SU-DHL-6 (cell line): Measurements from ENCODE around the gene GPR137.

ENCODE experiments used
- H2AFZ ChIP-seq: fragments of 200-600 bp; sonication (generic); 2 replicates; pipeline ENCODE4 v1.6.1; 2014; ENCODE audit warnings: low read depth, mild to moderate bottlenecking, moderate library complexity, mixed read lengths, antibody characterized with exemption, low read length; ENCODE audit not compliant: severe bottlenecking
- H3F3A ChIP-seq: fragments of 200-600 bp; shearing (Covaris generic); 2 replicates; pipeline ENCODE4 v1.6.0; 2016; ENCODE audit warnings: antibody characterized with exemption, mild to moderate bottlenecking; ENCODE audit not compliant: insufficient read depth
- H3K27ac ChIP-seq: fragments of 200-600 bp; sonication (generic); 2 replicates; pipeline ENCODE4 v1.5.1; 2016; ENCODE audit warnings: low read depth, mild to moderate bottlenecking, low read length, moderate library complexity, mixed read lengths
- H3K27me3 ChIP-seq: fragments of 200-600 bp; sonication (generic), shearing (Covaris generic); 2 replicates; pipeline ENCODE4 v1.6.0; 2014; ENCODE audit warnings: mild to moderate bottlenecking, low read length
- H3K36me3 ChIP-seq: fragments of 200-600 bp; sonication (generic); 2 replicates; pipeline ENCODE4 v1.6.1; 2014; ENCODE audit warnings: mild to moderate bottlenecking, low read length, mixed read lengths
- H3K4me2 ChIP-seq: fragments of 300-600, 200-600 bp; shearing (Covaris generic), sonication (generic); 2 replicates; pipeline ENCODE4 v1.6.0; 2014; ENCODE audit warnings: low read length, low read depth, mild to moderate bottlenecking; ENCODE audit not compliant: poor library complexity, severe bottlenecking
- H3K4me3 ChIP-seq: fragments of 200-600 bp; sonication (generic); 2 replicates; pipeline ENCODE4 v1.5.1; 2014; ENCODE audit warnings: antibody characterized with exemption, low read length, mild to moderate bottlenecking, mixed read lengths; ENCODE audit not compliant: insufficient read depth, poor library complexity, severe bottlenecking
- H3K79me2 ChIP-seq: fragments of 200-600 bp; sonication (generic); 2 replicates; pipeline ENCODE4 v1.6.1; 2014; ENCODE audit warnings: mild to moderate bottlenecking, low read length, moderate library complexity; ENCODE audit not compliant: insufficient read depth
- H3K9ac ChIP-seq: fragments of 200-600 bp; sonication (generic); 2 replicates; pipeline ENCODE4 v1.7.0; 2014; ENCODE audit warnings: mild to moderate bottlenecking, low read length
- H3K9me2 ChIP-seq: fragments of 200-600 bp; sonication (generic); replicated peaks from 2 replicates; pipeline ENCODE4 v1.6.1; 2014; ENCODE audit warnings: low read length; ENCODE audit not compliant: insufficient read depth
- H3K9me3 ChIP-seq: fragments of 200-600 bp; sonication (generic); 2 replicates; pipeline ENCODE4 v1.6.1; 2014; ENCODE audit warnings: low read length, mixed read lengths; ENCODE audit not compliant: insufficient read depth
- H4K20me1 ChIP-seq: fragments of 200-600 bp; sonication (generic); 2 replicates; pipeline ENCODE4 v1.6.1; 2014; ENCODE audit warnings: low read depth, mild to moderate bottlenecking, antibody characterized with exemption, low read length, moderate library complexity, mixed read lengths
- CTCF ChIP-seq: fragments of 200-600 bp; sonication (generic); IDR thresholded peaks from one replicate; pipeline ENCODE4 v1.5.1; 2017; ENCODE audit warnings: antibody characterized with exemption, mild to moderate bottlenecking, low read length, moderate library complexity; ENCODE audit not compliant: insufficient read depth, poor library complexity, severe bottlenecking
- EZH2phosphoT487 ChIP-seq: fragments of 200-600 bp; sonication (generic), shearing (Covaris generic); conservative IDR thresholded peaks from 2 replicates; pipeline ENCODE4 v1.6.1; 2018; ENCODE audit warnings: mild to moderate bottlenecking, antibody characterized with exemption, low read length, moderate library complexity, mixed read lengths

Gene GPR137

GRCh38 chr11:64316672-64317324 lies 31.1 kb downstream of the GPR137 start:
- TF ChIP-seq EZH2phosphoT487 (no peak), CTCF (no peak)
- H3K27ac ChIP-seq, result peak overlapping the region; percentile 92
- peak overlapping the region; percentile 73 for H3K4me3 ChIP-seq
- peaks cover 24% of the 10 kb centered on the region for H3F3A ChIP-seq
- no peaks in the 10 kb centered on the region for H3K9me2 ChIP-seq
- no peaks in the 10 kb centered on the region for H3K36me3 ChIP-seq
- H4K20me1 ChIP-seq, result no peaks in the 10 kb centered on the region; the same call in 1 of the 2 replicates
- H3K27me3 ChIP-seq, result no peaks in the 10 kb centered on the region
- H3K79me2 ChIP-seq, result peaks cover 13% of the 10 kb centered on the region
- H2AFZ ChIP-seq, result peak overlapping the region; percentile 15
- peak overlapping the region; percentile 64 for H3K4me2 ChIP-seq
- peak overlapping the region; percentile 84 for H3K9ac ChIP-seq
- H3K9me3 ChIP-seq, result no peaks in the 10 kb centered on the region

GRCh38 chr11:64317325-64317960 lies 31.8 kb downstream of the GPR137 start, which contains the start of gene TRMT112:
TRMT112 (minus strand) TSS chr11:64317559; CDS start chr11:64317526, 33 bp downstream.
- TF ChIP-seq EZH2phosphoT487, result no peak
- TF ChIP-seq CTCF, result no peak
- H3K27me3 ChIP-seq, result no peaks in the 10 kb centered on the region
- H3K4me2 ChIP-seq, result peak within 1 kb of the TSS; percentile 64
- no peaks in the 10 kb centered on the region for H3K36me3 ChIP-seq
- H3K79me2 ChIP-seq, result peaks cover 12% of the 10 kb centered on the region
- H3F3A ChIP-seq, result peaks cover 24% of the 10 kb centered on the region
- H3K27ac ChIP-seq, result peak within 1 kb of the TSS; percentile 92
- H4K20me1 ChIP-seq, result no peaks in the 10 kb centered on the region; the same call in 1 of the 2 replicates
- H3K4me3 ChIP-seq, result peak within 1 kb of the TSS; percentile 73
- H3K9me3 ChIP-seq, result no peaks in the 10 kb centered on the region
- H3K9me2 ChIP-seq, result no peaks in the 10 kb centered on the region
- peak within 1 kb of the TSS; percentile 55 for H2AFZ ChIP-seq
- peak within 1 kb of the TSS; percentile 84 for H3K9ac ChIP-seq

- H3K36me3 ChIP-seq, result no peaks in the 10 kb centered on the region
- peaks cover 18% of the 10 kb centered on the region for H3F3A ChIP-seq
- H3K9me2 ChIP-seq, result no peaks in the 10 kb centered on the region
Measured at GRCh38 chr11:64317961-64318765, 32.5 kb downstream of the GPR137 start, which contains the start of gene PRDX5. PRDX5 (plus strand) TSS chr11:64318121; CDS start chr11:64318216, 95 bp downstream.

More at GRCh38 chr11:64317961-64318765, 32.5 kb downstream of the GPR137 start, which contains the start of gene PRDX5:
- Histone ChIP-seq H2AFZ (peak within 1 kb of the TSS; percentile 55), H3K9ac (peak within 1 kb of the TSS; percentile 84), H3K79me2 (peaks cover 5% of the 10 kb centered on the region; the same call in 1 of the 2 replicates), H4K20me1 (no peaks in the 10 kb centered on the region; the same call in 1 of the 2 replicates), H3K4me3 (peak within 1 kb of the TSS; percentile 73), H3K4me2 (peak within 1 kb of the TSS; percentile 64), H3K9me3 (no peaks in the 10 kb centered on the region), H3K27me3 (no peaks in the 10 kb centered on the region), H3K27ac (peak within 1 kb of the TSS; percentile 92)
- TF ChIP-seq CTCF (peak; percentile 27), EZH2phosphoT487 (no peak)
